GM21526 (cell line): ENCODE data around the gene RNFT1.
"Not testable (repeated sequence)": the region's sequence is repeated elsewhere in the genome, so short reads cannot be mapped to it uniquely, and the experiment has no call there.

Experiments
- ATAC-seq: cut with Tn5 transposase; IDR thresholded peaks from one replicate; pipeline ENCODE4 v1.9.1; 2021; ENCODE audit warnings: moderate library complexity; ENCODE audit not compliant: unreplicated experiment, low FRiP score

Gene RNFT1

GRCh38 chr17:59930768-59931167 is 33.8 kb downstream of the RNFT1 start:
- ATAC-seq: not testable (repeated sequence)

- not testable (repeated sequence) for ATAC-seq
Measured at GRCh38 chr17:59930121-59930520, 34.4 kb downstream of the RNFT1 start.

GRCh38 chr17:59920637-59921036 is 43.9 kb downstream of the RNFT1 start:
- ATAC-seq: not testable (repeated sequence)

GRCh38 chr17:59916446-59916845 is 48.1 kb downstream of the RNFT1 start:
- ATAC-seq: no peak

GRCh38 chr17:59914274-59914854 is 50.2 kb downstream of the RNFT1 start:
- ATAC-seq: no peak

GRCh38 chr17:59907467-59907866 is 57.1 kb downstream of the RNFT1 start:
- no peak for ATAC-seq

GRCh38 chr17:59903455-59903854 is 61.1 kb downstream of the RNFT1 start:
- ATAC-seq: no peak
